ENCODE data around the gene BORCS6.
"Not testable (repeated sequence)": the region's sequence is repeated elsewhere in the genome, so short reads cannot be mapped to it uniquely, and the experiment has no call there.

Gene BORCS6

GRCh38 chr17:8173056-8173870 is 16.7 kb downstream of the BORCS6 start:
- no peak for DNase-seq (ENCODE audit: low read depth)

- not testable (repeated sequence) for DNase-seq (ENCODE audit: low read depth)
Observed at GRCh38 chr17:8170186-8170585, 19.8 kb downstream of the BORCS6 start.

GRCh38 chr17:8167526-8167925 is 22.5 kb downstream of the BORCS6 start:
- DNase-seq (ENCODE audit: low read depth), result no peak

- no peak for DNase-seq (ENCODE audit: low read depth)
Observed at GRCh38 chr17:8166731-8167130, 23.2 kb downstream of the BORCS6 start.

GRCh38 chr17:8164815-8165131 is 25.2 kb downstream of the BORCS6 start:
- no peak for DNase-seq (ENCODE audit: low read depth)

- peak; percentile 73 for DNase-seq (ENCODE audit: low read depth)
Observed at GRCh38 chr17:8163978-8164814, 25.8 kb downstream of the BORCS6 start.

- DNase-seq (ENCODE audit: low read depth), result no peak
Observed at GRCh38 chr17:8162997-8163977, 26.7 kb downstream of the BORCS6 start.

GRCh38 chr17:8162233-8162996 is 27.6 kb downstream of the BORCS6 start, which contains the start of gene VAMP2:
Gene VAMP2, minus strand, starts transcription at chr17:8162948. Its CDS starts 69 bp downstream, at chr17:8162879.
- DNase-seq (ENCODE audit: low read depth), result no peak

GRCh38 chr17:8161289-8162232 is 28.4 kb downstream of the BORCS6 start:
- no peak for DNase-seq (ENCODE audit: low read depth)

GRCh38 chr17:8160741-8161221 is 29.2 kb downstream of the BORCS6 start:
- no peak for DNase-seq (ENCODE audit: low read depth)

GRCh38 chr17:8160224-8160577 is 29.8 kb downstream of the BORCS6 start:
- no peak for DNase-seq (ENCODE audit: low read depth)

- no peak for DNase-seq (ENCODE audit: low read depth)
Observed at GRCh38 chr17:8159459-8160223, 30.3 kb downstream of the BORCS6 start.

GRCh38 chr17:8159032-8159400 is 31.0 kb downstream of the BORCS6 start:
- no peak for DNase-seq (ENCODE audit: low read depth)

GRCh38 chr17:8158267-8159031 is 31.5 kb downstream of the BORCS6 start:
- DNase-seq (ENCODE audit: low read depth), result no peak

- DNase-seq (ENCODE audit: low read depth), result peak; percentile 93
Observed at GRCh38 chr17:8156246-8156992, 33.6 kb downstream of the BORCS6 start.

GRCh38 chr17:8155996-8156245 is 34.1 kb downstream of the BORCS6 start:
- no peak for DNase-seq (ENCODE audit: low read depth)

- DNase-seq (ENCODE audit: low read depth), result no peak
Observed at GRCh38 chr17:8155231-8155995, 34.6 kb downstream of the BORCS6 start.
